ENCODE data around the gene RNF223. TPM values are rescaled to one million over a fixed set of nuclear protein-coding genes. Genes with fewer than 3 reads are reported as not detected.
A peak's percentile ranks its signal among the peaks of the same experiment; 100 is the strongest.

RNF223 gene
- 1 to 10 TPM; 1.3 to 7.5 (median 2.1) TPM for total RNA-seq
- long read RNA-seq, donor 1, partial matches to known transcripts = 0 of 1 reads
- long read RNA-seq, donor 1, other reads (novel, unspliced or antisense) = 0 of 1 reads
- long read RNA-seq, donor 2 = 0 reads

DNA sequence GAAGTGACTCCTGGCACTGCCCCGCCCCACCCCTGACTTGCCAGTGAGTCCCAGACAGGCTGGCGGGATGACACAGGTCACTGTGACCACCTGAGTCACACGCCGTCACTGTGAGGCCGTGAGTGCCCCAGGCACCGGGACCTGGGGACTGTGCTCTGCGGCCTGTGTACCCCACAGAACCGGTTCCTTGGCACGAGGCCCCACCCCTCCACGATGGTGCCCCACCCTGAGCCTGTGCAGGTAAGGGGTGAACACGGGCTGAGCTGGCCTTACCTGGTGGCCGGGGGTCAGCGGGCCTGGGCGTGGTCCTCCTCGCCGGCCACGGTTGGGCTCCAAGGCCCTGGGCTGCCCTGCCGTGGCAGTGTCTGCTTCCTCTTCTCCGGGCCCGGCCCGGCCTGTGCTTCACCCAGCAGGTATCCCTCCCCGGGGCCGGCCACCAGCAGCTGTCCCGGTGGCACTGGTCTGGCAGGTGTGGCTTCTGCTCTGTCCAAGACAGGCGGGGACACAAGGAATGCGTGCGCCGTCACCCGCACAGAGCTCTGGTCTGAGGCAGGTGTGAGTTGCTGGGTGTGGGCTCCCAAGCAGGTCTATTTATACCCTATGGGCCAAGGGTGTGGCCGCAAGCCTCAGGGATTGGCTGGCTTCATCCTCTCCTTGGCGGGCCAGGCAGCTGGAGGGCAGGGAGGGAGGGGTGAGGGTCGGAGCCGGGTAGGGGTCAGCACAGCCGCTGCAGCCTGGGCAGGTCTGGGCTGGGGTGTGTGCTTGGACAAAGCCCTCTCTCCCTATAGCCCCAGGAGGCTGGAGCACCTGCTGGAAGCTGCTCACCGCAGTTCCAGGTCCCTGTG is at the start of gene RNF223:
Gene RNF223, minus strand, starts transcription at position 564 of the 845 bp plus-strand sequence. CDS start 1,740 bp downstream, outside the sequence.
- TF ChIP-seq, protein P1, sequence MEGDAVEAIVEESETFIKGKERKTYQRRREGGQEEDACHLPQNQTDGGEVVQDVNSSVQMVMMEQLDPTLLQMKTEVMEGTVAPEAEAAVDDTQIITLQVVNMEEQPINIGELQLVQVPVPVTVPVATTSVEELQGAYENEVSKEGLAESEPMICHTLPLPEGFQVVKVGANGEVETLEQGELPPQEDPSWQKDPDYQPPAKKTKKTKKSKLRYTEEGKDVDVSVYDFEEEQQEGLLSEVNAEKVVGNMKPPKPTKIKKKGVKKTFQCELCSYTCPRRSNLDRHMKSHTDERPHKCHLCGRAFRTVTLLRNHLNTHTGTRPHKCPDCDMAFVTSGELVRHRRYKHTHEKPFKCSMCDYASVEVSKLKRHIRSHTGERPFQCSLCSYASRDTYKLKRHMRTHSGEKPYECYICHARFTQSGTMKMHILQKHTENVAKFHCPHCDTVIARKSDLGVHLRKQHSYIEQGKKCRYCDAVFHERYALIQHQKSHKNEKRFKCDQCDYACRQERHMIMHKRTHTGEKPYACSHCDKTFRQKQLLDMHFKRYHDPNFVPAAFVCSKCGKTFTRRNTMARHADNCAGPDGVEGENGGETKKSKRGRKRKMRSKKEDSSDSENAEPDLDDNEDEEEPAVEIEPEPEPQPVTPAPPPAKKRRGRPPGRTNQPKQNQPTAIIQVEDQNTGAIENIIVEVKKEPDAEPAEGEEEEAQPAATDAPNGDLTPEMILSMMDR (IDR thresholded peaks at IDR 0.05) = no peak
- DNase-seq (peak; percentile 88 to 89 (median 88)), ATAC-seq (peak; percentile 84)
- Histone ChIP-seq H3K4me1 (ENCODE audit: low read depth) (peaks cover 6% of the 10 kb centered on the region), H3K4me3 (no peak within 1 kb of the TSS), H3K36me3 (ENCODE audit: low read depth) (no peaks in the 10 kb centered on the region), H3K9me3 (no peaks in the 10 kb centered on the region)
- intact Hi-C loops (cut with DNase I, micrococcal nuclease) = no loop called here

DNA sequence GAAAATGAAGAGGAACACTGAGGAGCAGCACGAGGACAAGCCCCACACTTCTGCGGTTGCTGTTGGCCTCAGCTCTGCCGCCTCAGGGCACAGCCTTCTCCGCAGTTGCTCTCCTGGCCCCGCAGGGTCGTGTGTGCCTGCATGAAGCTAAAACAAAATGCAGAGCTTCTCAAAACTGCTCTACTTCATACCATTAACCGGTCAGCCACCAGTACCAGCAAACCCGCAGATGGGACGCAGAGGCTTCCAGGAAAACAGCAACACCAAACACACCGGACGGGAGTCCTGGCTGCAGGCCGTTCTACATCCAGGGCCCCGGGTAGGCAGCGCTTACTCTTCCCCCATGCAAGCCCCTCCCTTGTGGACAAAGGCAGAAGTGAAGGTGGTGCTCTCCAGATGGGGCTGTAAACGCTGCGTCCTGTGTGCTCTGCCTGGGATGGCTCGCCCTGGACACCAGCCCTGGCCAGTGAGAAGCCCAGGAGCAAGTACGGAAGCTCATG is 48.9 kb upstream of the RNF223 start:
- DNase-seq (peak; percentile 74 to 78 (median 76)), ATAC-seq (peak; percentile 42)
- TF ChIP-seq, protein P1 (IDR thresholded peaks at IDR 0.05) = no peak
- intact Hi-C loops (cut with DNase I, micrococcal nuclease) = loop anchor here (5.0 to 10.0 kb wide), 2 partner anchors 132 to 174 kb away; no protein-coding TSS in a partner anchor
- Histone ChIP-seq H3K4me3 (no peak overlapping the region), H3K9me3 (no peaks in the 10 kb centered on the region), H3K36me3 (ENCODE audit: low read depth) (no peaks in the 10 kb centered on the region), H3K4me1 (ENCODE audit: low read depth) (peaks cover 48% of the 10 kb centered on the region)

DNA sequence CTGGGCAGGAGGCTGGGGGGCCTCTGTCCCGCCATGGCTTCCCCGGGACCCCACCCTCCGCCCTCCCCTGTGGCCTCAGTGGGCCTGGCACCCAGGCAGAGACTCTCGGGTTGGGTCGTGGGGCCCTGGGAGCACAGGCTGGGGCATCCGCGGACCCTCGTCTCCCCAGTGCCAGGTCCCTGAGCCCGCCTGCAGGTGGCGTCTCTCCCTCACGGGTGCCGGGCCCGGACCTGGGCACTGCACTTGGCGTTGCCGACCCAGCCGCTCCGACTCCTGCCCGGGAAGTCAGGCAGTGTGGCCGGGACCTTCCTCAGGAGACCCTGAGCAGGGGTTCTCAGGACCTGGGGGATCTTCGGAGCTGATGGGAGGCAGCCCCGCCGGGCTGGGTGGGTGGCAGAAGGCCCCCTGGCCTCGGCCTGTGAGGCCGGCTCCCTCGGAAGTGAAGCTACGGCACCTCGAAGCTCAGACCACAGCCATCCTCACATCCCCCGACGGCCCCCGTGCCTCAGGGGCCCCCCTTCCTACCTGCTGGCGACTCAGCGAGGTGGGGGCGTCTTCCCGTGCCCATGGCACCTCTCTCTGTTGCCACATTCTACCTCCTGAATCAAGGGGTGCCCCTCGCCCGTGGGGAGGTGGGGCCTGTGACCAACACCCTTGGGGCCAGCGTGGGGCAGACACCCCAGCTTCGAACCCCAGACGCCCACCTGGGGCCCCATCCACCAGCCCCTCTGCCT is 48.1 kb upstream of the RNF223 start:
- DNase-seq (peak; percentile 89 to 93 (median 89)), ATAC-seq (peak; percentile 68)
- H3K36me3 ChIP-seq (ENCODE audit: low read depth) = no peaks in the 10 kb centered on the region
- H3K9me3 ChIP-seq = no peaks in the 10 kb centered on the region
- intact Hi-C loops (cut with DNase I, micrococcal nuclease) = loop anchor here (5.0 to 10.0 kb wide), 2 partner anchors 133 to 175 kb away; no protein-coding TSS in a partner anchor
- H3K4me3 ChIP-seq = no peak overlapping the region
- TF ChIP-seq, protein P1 (IDR thresholded peaks at IDR 0.05) = peak; percentile 77
- peaks cover 47% of the 10 kb centered on the region for H3K4me1 ChIP-seq (ENCODE audit: low read depth)

DNA sequence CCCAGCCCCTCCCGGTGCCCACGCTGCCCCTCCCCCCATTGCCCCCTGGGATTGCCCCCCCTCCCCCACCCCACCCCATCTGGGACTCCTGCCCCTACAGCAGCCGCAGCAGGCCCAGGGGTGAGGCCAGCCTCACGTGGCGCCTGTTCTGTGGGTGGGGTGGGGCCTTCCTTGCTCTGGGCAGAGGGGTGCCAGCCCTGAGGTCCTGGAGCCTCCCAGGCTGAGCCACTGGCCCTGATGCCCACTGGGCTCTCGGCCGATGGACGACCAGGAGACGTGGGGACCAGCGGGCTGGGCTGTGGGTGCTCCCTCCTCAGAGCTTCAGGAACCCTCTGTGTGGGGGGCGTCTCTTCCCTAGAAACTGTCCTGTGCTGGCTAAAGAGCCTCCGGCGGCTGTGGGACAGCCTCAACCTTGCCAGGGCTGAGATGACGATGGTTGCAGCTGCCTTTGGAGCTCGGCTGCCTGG is 47.5 kb upstream of the RNF223 start:
- Histone ChIP-seq H3K4me1 (ENCODE audit: low read depth) (peaks cover 46% of the 10 kb centered on the region), H3K4me3 (no peak overlapping the region), H3K36me3 (ENCODE audit: low read depth) (no peaks in the 10 kb centered on the region), H3K9me3 (no peaks in the 10 kb centered on the region)
- TF ChIP-seq, protein P1 (IDR thresholded peaks at IDR 0.05) = no peak
- peak; percentile 1 for ATAC-seq
- intact Hi-C loops (cut with DNase I, micrococcal nuclease) = loop anchor here (5.0 to 10.0 kb wide), 2 partner anchors 133 to 176 kb away; no protein-coding TSS in a partner anchor
- DNase-seq = peak in 1 of 3 donors; percentile 52

Data from mucosa of descending colon (tissue), 3 donors.